Kidney (tissue), 14 donors: ENCODE measurements around the gene ST6GAL2. TPM values are rescaled to one million over a fixed set of nuclear protein-coding genes. Genes with fewer than 3 reads are reported as not detected.
A peak's percentile ranks its signal among the peaks of the same experiment; 100 is the strongest.

Experiments used
- DNase-seq, 5 donors: peaks; one replicate each; pipeline ENCODE4 v3.0.0-alpha.2; 2013 to 2020
- FAIRE-seq: peaks from 2 replicates; lab custom pipeline; 2012; peaks lifted over from hg19 to GRCh38; lab: Jason Lieb, UNC
- H3K27ac ChIP-seq, 2 donors: one replicate each; pipeline ENCODE4 v1.7.0; 2013; ENCODE audit warnings: low read depth in 2 of 2, low read length in 2 of 2, inconsistent platforms in 1 of 2
- H3K27me3 ChIP-seq: one replicate; pipeline ENCODE4 v1.7.1; 2013; ENCODE audit warnings: low read length, inconsistent platforms; ENCODE audit not compliant: control insufficient read depth, insufficient read depth
- H3K36me3 ChIP-seq, 3 donors: one replicate each; pipeline versions ENCODE4 v1.7.0 to v1.7.1; 2013; ENCODE audit warnings: low read length in 3 of 3, control low read depth in 1 of 3, inconsistent platforms in 1 of 3; ENCODE audit not compliant: insufficient read depth in 3 of 3, control insufficient read depth in 2 of 3
- H3K4me1 ChIP-seq, 3 donors: one replicate each; pipeline versions ENCODE4 v1.7.0 to v1.7.1; 2013; ENCODE audit warnings: low read length in 3 of 3, inconsistent platforms in 1 of 3, low read depth in 1 of 3; ENCODE audit not compliant: control insufficient read depth in 2 of 3, insufficient read depth in 2 of 3
- H3K4me3 ChIP-seq, 3 donors: one replicate each; pipeline versions ENCODE4 v1.7.0 to v1.8.1; 2013; ENCODE audit warnings: low read length in 3 of 3, control low read depth in 1 of 3, inconsistent platforms in 1 of 3
- H3K9ac ChIP-seq, 3 donors: one replicate each; pipeline versions ENCODE4 v1.7.0 to v1.7.1; 2013; ENCODE audit warnings: low read length in 3 of 3, control low read depth in 1 of 3, inconsistent platforms in 1 of 3
- H3K9me3 ChIP-seq, 3 donors: one replicate each; pipeline versions ENCODE4 v1.7.0 to v1.7.1; 2013; ENCODE audit warnings: low read length in 3 of 3, control low read depth in 1 of 3, inconsistent platforms in 1 of 3; ENCODE audit not compliant: control insufficient read depth in 2 of 3, insufficient read depth in 1 of 3
- CTCF ChIP-seq: IDR thresholded peaks from 3 replicates; pipeline ENCODE4 v1.5.1; 2012; ENCODE audit warnings: mild to moderate bottlenecking, moderate library complexity, borderline replicate concordance; ENCODE audit not compliant: insufficient read depth; ENCODE audit errors: extremely low read depth
- intact Hi-C: fragments of 100-400 bp; cut with DNase I; formaldehyde crosslinking; loops from one replicate; pipeline ENCODE4 v1.11.1; 2022
- polyA plus RNA-seq: library from polyadenylated mRNA; stranded (reverse); fragments of 350-450 nt; fragmentation: Illumina TruSeq; extraction: RNeasy Lipid Tissue Mini Kit (QIAGEN cat#74804); gene quantifications from one replicate; pipeline ENCODE4 v1.2.3, GENCODE V29; 2014; ENCODE audit warnings: low read depth, low replicate concordance; ENCODE audit not compliant: insufficient read depth
- total RNA-seq: library from RNA; stranded (reverse); fragmentation: NEBNext Ultra II Directional; extraction: Animal tissue kit (Norgen Biotek cat#: 25700); gene quantifications from one replicate; pipeline ENCODE4 v1.2.1, GENCODE V29; 2021
- donor health status: control.
- donor health status: control.
- donor health status: control.
- donor health status: control.
- donor health status: control.
- donor health status: DM: yes; HTN: yes; CAD: no.
- donor health status: Normal renal cell carcinoma (clear cell type).

ST6GAL2 gene
- total and polyA plus RNA-seq, 2 donors from 2014 or later = 0.22 to 1.2 TPM

GRCh38 chr2:106758901-106759497, 127.0 kb downstream of the ST6GAL2 start:
- DNase-seq = peak in 1 of 5 donors; percentile 7
- Histone ChIP-seq H3K9me3 (no peaks in the 10 kb centered on the region), H3K36me3 (no peaks in the 10 kb centered on the region), H3K27ac (no peak overlapping the region), H3K27me3 (no peaks in the 10 kb centered on the region), H3K9ac (no peak overlapping the region), H3K4me1 (no peaks in the 10 kb centered on the region), H3K4me3 (no peak overlapping the region)
- intact Hi-C loops = no loop called here
- TF ChIP-seq CTCF = no peak
- FAIRE-seq = no peak
